ENCODE data around the gene ORC3. TPM values are rescaled to one million over a fixed set of nuclear protein-coding genes. Genes with fewer than 3 reads are reported as not detected.
"Not testable (repeated sequence)": the region's sequence is repeated elsewhere in the genome, so short reads cannot be mapped to it uniquely, and the experiment has no call there.

Gene ORC3
- total RNA-seq, 1 experiment from 2014 or later = 40.1 TPM

- peak; percentile 95 for DNase-seq (ENCODE audit: low read depth)
These were observed 70.4 kb downstream of the ORC3 start for GRCh38 chr6:87660226-87660911.

GRCh38 chr6:87661016-87661415, 71.1 kb downstream of the ORC3 start:
- DNase-seq (ENCODE audit: low read depth) = peak; percentile 35

- no peak for DNase-seq (ENCODE audit: low read depth)
These were observed 71.6 kb downstream of the ORC3 start for GRCh38 chr6:87661503-87661902.

- DNase-seq (ENCODE audit: low read depth) = no peak
These were observed 73.5 kb downstream of the ORC3 start for GRCh38 chr6:87663434-87663833.

- no peak for DNase-seq (ENCODE audit: low read depth)
These were observed 75.1 kb downstream of the ORC3 start for GRCh38 chr6:87664921-87665485.

- DNase-seq (ENCODE audit: low read depth) = no peak
These were observed 77.1 kb downstream of the ORC3 start for GRCh38 chr6:87667032-87667431.

- no peak for DNase-seq (ENCODE audit: low read depth)
These were observed 78.1 kb downstream of the ORC3 start for GRCh38 chr6:87668013-87668412.

GRCh38 chr6:87669051-87669450, 79.1 kb downstream of the ORC3 start:
- no peak for DNase-seq (ENCODE audit: low read depth)

GRCh38 chr6:87670707-87671106, 80.8 kb downstream of the ORC3 start:
- no peak for DNase-seq (ENCODE audit: low read depth)

- DNase-seq (ENCODE audit: low read depth) = no peak
These were observed 81.7 kb downstream of the ORC3 start for GRCh38 chr6:87671555-87672029.

GRCh38 chr6:87672641-87673040, 82.7 kb downstream of the ORC3 start:
- DNase-seq (ENCODE audit: low read depth) = no peak

- no peak for DNase-seq (ENCODE audit: low read depth)
These were observed 83.3 kb downstream of the ORC3 start for GRCh38 chr6:87673237-87673636.

- no peak for DNase-seq (ENCODE audit: low read depth)
These were observed 84.4 kb downstream of the ORC3 start for GRCh38 chr6:87674290-87674689.

- DNase-seq (ENCODE audit: low read depth) = no peak
These were observed 85.2 kb downstream of the ORC3 start for GRCh38 chr6:87675004-87675681.

GRCh38 chr6:87682310-87682709, 92.4 kb downstream of the ORC3 start:
- DNase-seq (ENCODE audit: low read depth) = peak; percentile 53

GRCh38 chr6:87683890-87684289, 94.0 kb downstream of the ORC3 start:
- no peak for DNase-seq (ENCODE audit: low read depth)

GRCh38 chr6:87684895-87685654, 95.1 kb downstream of the ORC3 start:
- no peak for DNase-seq (ENCODE audit: low read depth)

GRCh38 chr6:87686636-87687205, 96.8 kb downstream of the ORC3 start:
- DNase-seq (ENCODE audit: low read depth) = not testable (repeated sequence)

GRCh38 chr6:87687296-87687695, 97.4 kb downstream of the ORC3 start:
- no peak for DNase-seq (ENCODE audit: low read depth)

GRCh38 chr6:87687893-87688292, 98.0 kb downstream of the ORC3 start:
- not testable (repeated sequence) for DNase-seq (ENCODE audit: low read depth)

GRCh38 chr6:87690441-87690840, 100.5 kb downstream of the ORC3 start:
- DNase-seq (ENCODE audit: low read depth) = no peak

GRCh38 chr6:87692086-87692485, 102.2 kb downstream of the ORC3 start:
- DNase-seq (ENCODE audit: low read depth) = no peak

Data from LHCN-M2 (cell line).